ENCODE data around the gene SENP6. TPM values are rescaled to one million over a fixed set of nuclear protein-coding genes. Genes with fewer than 3 reads are reported as not detected.
A peak's percentile ranks its signal among the peaks of the same experiment; 100 is the strongest.
"Not testable (repeated sequence)": the region's sequence is repeated elsewhere in the genome, so short reads cannot be mapped to it uniquely, and the experiment has no call there.

Gene SENP6
- total and polyA plus RNA-seq, 2 donors from 2014 or later, result 28.8 to 99.3 TPM

DNA sequence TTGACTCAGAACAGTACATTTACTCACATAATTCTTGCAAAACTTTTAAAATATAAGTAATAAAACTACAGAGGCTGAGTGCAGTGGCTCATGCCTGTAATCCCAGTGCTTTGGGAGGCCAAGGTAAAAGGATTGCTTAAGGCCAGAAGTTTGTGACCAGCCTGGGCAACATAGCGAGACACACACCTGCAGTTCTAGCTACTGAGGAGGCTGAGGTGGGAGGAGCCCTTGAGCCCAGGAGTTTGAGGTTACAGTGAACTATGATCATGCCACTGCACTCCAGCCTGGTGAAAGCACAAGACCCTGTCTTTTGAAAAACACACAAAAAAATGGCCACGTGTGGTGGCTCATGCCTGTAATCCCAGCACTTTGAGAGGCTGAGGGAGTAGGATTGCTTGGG lies 125.5 kb downstream of the SENP6 start:
- no peak for FAIRE-seq
- Histone ChIP-seq H3K4me1 (ENCODE audit: control insufficient read depth in 2 of 3, insufficient read depth in 2 of 3, low read depth in 1 of 3, low read length in 3 of 3) (no peaks in the 10 kb centered on the region), H3K4me3 (ENCODE audit: low read length in 3 of 3) (no peak overlapping the region), H3K27me3 (ENCODE audit: control insufficient read depth, insufficient read depth, low read length) (no peaks in the 10 kb centered on the region), H3K36me3 (ENCODE audit: control insufficient read depth in 2 of 3, insufficient read depth in 3 of 3, low read length in 3 of 3) (no peaks in the 10 kb centered on the region), H3K27ac (ENCODE audit: low read depth in 2 of 2, low read length in 2 of 2) (no peak overlapping the region), H3K9ac (ENCODE audit: low read length in 3 of 3) (no peak overlapping the region), H3K9me3 (ENCODE audit: control insufficient read depth in 2 of 3, insufficient read depth in 1 of 3, low read length in 3 of 3) (no peaks in the 10 kb centered on the region)
- TF ChIP-seq, protein P1, sequence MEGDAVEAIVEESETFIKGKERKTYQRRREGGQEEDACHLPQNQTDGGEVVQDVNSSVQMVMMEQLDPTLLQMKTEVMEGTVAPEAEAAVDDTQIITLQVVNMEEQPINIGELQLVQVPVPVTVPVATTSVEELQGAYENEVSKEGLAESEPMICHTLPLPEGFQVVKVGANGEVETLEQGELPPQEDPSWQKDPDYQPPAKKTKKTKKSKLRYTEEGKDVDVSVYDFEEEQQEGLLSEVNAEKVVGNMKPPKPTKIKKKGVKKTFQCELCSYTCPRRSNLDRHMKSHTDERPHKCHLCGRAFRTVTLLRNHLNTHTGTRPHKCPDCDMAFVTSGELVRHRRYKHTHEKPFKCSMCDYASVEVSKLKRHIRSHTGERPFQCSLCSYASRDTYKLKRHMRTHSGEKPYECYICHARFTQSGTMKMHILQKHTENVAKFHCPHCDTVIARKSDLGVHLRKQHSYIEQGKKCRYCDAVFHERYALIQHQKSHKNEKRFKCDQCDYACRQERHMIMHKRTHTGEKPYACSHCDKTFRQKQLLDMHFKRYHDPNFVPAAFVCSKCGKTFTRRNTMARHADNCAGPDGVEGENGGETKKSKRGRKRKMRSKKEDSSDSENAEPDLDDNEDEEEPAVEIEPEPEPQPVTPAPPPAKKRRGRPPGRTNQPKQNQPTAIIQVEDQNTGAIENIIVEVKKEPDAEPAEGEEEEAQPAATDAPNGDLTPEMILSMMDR (IDR thresholded peaks at IDR 0.05; ENCODE audit: borderline replicate concordance, extremely low read depth, insufficient read depth), result no peak
- intact Hi-C loops (cut with DNase I), result no loop called here
- no peak for DNase-seq

DNA sequence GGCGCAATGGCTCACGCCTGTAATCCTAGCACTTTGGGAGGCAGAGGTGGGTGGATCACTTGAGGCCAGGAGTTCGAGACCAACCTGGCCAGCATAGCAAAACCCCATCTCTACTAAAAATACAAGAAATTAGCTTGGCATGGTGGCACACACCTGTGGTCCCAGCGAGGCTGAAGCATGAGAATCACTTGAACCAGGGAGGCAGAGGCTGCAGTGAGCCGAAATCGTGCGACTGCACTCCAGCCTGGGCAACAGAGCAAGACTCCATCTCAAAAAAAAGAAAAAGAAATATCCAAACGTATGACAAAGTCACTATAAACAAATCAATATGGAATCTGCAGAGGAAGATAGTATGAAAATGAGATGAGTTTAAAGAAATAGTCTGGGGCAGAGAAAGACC lies 129.3 kb downstream of the SENP6 start:
- FAIRE-seq; H3K4me3 ChIP-seq (ENCODE audit: low read length in 3 of 3); intact Hi-C loops (cut with DNase I): not testable (repeated sequence)

DNA sequence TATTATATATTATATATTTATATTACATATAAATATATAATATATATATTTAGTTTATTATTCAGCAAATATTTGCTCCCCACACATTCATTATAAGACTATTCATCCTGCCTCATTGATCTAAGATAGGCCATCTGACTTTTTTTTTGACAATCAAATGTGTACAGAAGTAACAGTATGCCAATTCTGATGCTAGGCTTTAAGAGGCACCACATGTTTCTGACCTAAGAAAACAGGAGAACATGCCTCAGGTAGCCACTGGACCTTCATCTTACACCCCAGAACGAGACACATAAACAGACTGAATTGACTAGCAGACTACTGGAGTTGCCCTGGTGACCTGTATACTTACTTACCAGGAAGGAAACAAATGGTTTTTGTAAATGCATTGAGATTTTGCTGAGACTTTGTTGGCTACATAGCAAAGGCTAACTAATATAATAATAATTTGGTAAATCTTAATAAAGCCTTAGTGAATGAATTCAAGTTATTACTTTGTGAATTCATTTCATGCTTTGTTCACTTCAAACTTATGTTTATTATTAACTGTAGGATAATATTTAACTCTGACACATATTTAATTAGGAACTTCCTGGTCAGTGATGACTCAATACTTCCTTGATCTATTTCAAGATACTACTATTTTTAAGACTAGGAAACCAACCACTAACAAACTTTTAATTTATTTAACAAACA lies 134.0 kb downstream of the SENP6 start:
- intact Hi-C loops (cut with DNase I), result no loop called here

More for the DNA sequence above, 129.3 kb downstream of the SENP6 start:
- not testable (repeated sequence) for H3K4me1 ChIP-seq (ENCODE audit: control insufficient read depth in 2 of 3, insufficient read depth in 2 of 3, low read depth in 1 of 3, low read length in 3 of 3); DNase-seq; H3K36me3 ChIP-seq (ENCODE audit: control insufficient read depth in 2 of 3, insufficient read depth in 3 of 3, low read length in 3 of 3); H3K9me3 ChIP-seq (ENCODE audit: control insufficient read depth in 2 of 3, insufficient read depth in 1 of 3, low read length in 3 of 3); H3K27me3 ChIP-seq (ENCODE audit: control insufficient read depth, insufficient read depth, low read length); H3K27ac ChIP-seq (ENCODE audit: low read depth in 2 of 2, low read length in 2 of 2); H3K9ac ChIP-seq (ENCODE audit: low read length in 3 of 3)

DNA sequence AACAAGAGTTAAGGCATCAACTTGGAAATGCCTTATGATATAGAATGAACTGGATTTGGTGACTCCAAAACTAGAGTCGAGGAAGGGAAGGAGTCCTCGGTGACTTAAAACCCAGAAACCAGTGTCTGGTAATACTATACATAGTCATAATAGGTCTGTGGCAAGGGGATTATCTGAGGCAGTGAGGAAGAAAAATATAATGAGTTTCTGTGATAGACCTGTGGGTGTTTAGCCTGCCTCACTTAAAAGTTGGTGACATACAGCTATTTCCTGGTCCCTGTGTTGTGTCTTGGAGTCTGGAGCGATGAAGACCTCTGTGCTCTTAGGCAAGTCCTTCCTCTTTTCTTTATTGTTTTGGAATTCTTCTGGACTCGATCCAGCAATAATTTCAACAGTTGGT lies 142.3 kb downstream of the SENP6 start:
- no peak overlapping the region for H3K27ac ChIP-seq (ENCODE audit: low read depth in 2 of 2, low read length in 2 of 2)
- H3K9ac ChIP-seq (ENCODE audit: low read length in 3 of 3), result no peak overlapping the region
- intact Hi-C loops (cut with DNase I), result no loop called here
- TF ChIP-seq, protein P1 (IDR thresholded peaks at IDR 0.05; ENCODE audit: borderline replicate concordance, extremely low read depth, insufficient read depth), result no peak
- H3K4me1 ChIP-seq (ENCODE audit: control insufficient read depth in 2 of 3, insufficient read depth in 2 of 3, low read depth in 1 of 3, low read length in 3 of 3), result peaks cover 0 to 3% (median 0%) of the 10 kb centered on the region in 3 donors
- FAIRE-seq (no peak), DNase-seq (no peak)
- no peaks in the 10 kb centered on the region for H3K27me3 ChIP-seq (ENCODE audit: control insufficient read depth, insufficient read depth, low read length)
- H3K4me3 ChIP-seq (ENCODE audit: low read length in 3 of 3), result no peak overlapping the region
- H3K9me3 ChIP-seq (ENCODE audit: control insufficient read depth in 2 of 3, insufficient read depth in 1 of 3, low read length in 3 of 3), result no peaks in the 10 kb centered on the region
- H3K36me3 ChIP-seq (ENCODE audit: control insufficient read depth in 2 of 3, insufficient read depth in 3 of 3, low read length in 3 of 3), result no peaks in the 10 kb centered on the region

More for the DNA sequence above, 134.0 kb downstream of the SENP6 start:
- DNase-seq, result peak in 2 of 5 donors; percentile 65 to 67
- Histone ChIP-seq H3K9ac (ENCODE audit: low read length in 3 of 3) (no peak overlapping the region), H3K4me1 (ENCODE audit: control insufficient read depth in 2 of 3, insufficient read depth in 2 of 3, low read depth in 1 of 3, low read length in 3 of 3) (peaks cover 0 to 2% (median 0%) of the 10 kb centered on the region in 3 donors), H3K4me3 (ENCODE audit: low read length in 3 of 3) (peak overlapping the region in 1 of 3 donors; percentile 32), H3K27ac (ENCODE audit: low read depth in 2 of 2, low read length in 2 of 2) (peak overlapping the region in 1 of 2 donors; percentile 69), H3K36me3 (ENCODE audit: control insufficient read depth in 2 of 3, insufficient read depth in 3 of 3, low read length in 3 of 3) (no peaks in the 10 kb centered on the region), H3K27me3 (ENCODE audit: control insufficient read depth, insufficient read depth, low read length) (no peaks in the 10 kb centered on the region), H3K9me3 (ENCODE audit: control insufficient read depth in 2 of 3, insufficient read depth in 1 of 3, low read length in 3 of 3) (no peaks in the 10 kb centered on the region)
- FAIRE-seq, result peak; percentile 97
- TF ChIP-seq, protein P1 (IDR thresholded peaks at IDR 0.05; ENCODE audit: borderline replicate concordance, extremely low read depth, insufficient read depth), result no peak

Data from kidney (tissue), 14 donors.